T-helper 22 cell (primary cell): Measurements from ENCODE around the gene TENT4B.
"Not testable (repeated sequence)": the region's sequence is repeated elsewhere in the genome, so short reads cannot be mapped to it uniquely, and the experiment has no call there.

ENCODE experiments used
- DNase-seq: peaks from one replicate; pipeline ENCODE4 v3.0.0-alpha.2; 2020; ENCODE audit warnings: low read depth

Gene TENT4B

DNA sequence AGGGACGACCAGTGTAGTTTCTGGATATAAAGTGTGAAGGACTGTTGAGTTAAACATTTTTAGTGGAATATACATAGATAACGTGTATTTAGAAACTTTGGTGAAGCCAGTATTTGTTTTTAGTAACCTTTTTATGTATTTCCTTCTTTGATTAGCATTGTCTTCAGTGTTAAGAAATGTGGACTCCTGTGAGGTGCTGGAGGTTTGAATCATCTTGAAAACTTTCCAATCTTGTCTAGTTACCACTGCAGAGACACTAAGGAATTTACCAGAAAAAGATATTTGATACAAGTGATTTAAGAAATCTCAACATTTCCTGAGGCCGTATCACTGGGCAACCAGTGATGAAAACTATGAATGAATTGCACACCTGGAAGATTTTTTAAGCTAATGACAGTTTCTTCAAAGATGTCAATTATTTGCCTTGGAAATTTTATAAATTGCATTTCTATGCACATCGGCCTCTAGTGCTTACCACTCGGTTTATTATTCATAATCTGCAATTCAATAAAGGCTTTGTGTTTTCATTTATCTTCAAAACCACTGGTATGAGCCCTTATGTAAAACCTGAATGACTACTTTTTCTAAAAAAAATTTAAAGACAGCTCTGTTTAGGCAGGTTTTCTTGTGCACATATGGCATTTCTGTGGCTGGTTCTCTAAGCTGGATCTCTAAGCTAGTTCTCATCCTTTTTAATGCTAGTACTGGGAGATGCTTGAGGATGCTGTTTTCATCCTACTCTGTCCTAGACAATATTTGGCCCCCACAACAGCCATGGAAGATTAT lies 81.9 kb downstream of the TENT4B start:
- no peak for DNase-seq

DNA sequence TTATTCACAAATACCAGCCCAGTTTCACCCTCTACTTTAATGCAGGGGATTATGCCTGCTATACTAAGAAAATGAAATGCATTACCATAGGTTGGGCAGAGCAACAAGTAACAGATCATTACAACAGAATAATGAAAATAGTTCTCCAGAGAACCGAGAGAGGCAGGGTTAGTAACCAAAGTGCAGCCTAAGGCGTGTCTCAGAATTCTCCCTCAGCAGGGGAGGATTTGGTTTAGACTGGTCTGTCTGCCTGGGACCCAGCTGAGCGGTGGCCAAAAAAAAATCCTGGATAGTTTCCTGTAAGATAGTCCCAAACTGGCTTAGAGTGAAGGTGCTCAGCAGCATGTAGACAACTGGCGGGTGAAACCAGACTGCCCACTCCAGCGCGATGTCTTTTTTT lies 82.5 kb downstream of the TENT4B start:
- DNase-seq: no peak

- no peak for DNase-seq
These were observed 85.2 kb downstream of the TENT4B start for GRCh38 chr16:50238314-50238713.

- no peak for DNase-seq
These were observed 85.8 kb downstream of the TENT4B start for GRCh38 chr16:50238868-50239301.

- DNase-seq: not testable (repeated sequence)
These were observed 89.9 kb downstream of the TENT4B start for GRCh38 chr16:50243024-50243423.

GRCh38 chr16:50244140-50244503 lies 91.0 kb downstream of the TENT4B start:
- DNase-seq: no peak

GRCh38 chr16:50244504-50245416 lies 91.7 kb downstream of the TENT4B start:
- DNase-seq: no peak

- DNase-seq: no peak
These were observed 92.6 kb downstream of the TENT4B start for GRCh38 chr16:50245417-50246298.

- no peak for DNase-seq
These were observed 93.4 kb downstream of the TENT4B start for GRCh38 chr16:50246299-50247122.

DNA sequence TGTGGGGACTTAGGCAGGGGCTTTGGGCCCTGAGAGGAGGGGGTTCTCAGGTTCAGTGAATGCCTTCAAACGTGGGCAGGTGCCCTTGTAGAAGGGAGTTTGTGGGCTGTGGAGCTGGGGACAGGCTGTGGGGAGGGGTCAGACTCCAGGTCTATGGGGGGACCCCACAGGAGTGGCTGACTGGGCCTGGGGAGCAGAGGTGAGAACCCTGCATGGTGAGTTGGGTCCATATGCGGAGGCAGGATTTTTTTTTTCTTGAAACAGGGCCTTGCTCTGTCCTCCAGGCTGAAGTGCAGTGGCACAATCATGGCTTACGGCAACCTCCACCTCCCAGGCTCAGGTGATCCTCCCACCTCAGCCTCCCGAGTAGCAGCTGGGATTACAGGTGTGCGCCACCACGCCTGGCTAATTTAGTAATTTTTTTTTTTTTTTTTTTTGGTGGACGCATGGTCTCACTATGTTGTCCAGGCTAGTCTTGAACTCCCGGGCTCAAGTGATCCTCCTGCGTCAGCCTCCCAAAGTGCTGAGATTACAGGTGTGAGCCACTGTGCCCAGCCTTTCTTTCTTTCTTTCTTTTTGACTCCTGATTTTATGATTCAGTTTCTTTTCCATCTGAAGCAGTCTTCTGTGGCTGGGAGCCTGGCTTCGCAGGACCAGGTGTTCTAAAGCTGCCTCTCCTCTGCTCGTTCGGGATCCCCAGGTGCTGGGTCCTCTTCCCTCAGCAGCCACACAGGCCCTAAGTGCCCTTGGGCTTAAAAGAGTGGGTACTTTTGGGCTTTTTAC lies 94.2 kb downstream of the TENT4B start:
- DNase-seq: no peak

- no peak for DNase-seq
These were observed 95.0 kb downstream of the TENT4B start for GRCh38 chr16:50247906-50248608.

DNA sequence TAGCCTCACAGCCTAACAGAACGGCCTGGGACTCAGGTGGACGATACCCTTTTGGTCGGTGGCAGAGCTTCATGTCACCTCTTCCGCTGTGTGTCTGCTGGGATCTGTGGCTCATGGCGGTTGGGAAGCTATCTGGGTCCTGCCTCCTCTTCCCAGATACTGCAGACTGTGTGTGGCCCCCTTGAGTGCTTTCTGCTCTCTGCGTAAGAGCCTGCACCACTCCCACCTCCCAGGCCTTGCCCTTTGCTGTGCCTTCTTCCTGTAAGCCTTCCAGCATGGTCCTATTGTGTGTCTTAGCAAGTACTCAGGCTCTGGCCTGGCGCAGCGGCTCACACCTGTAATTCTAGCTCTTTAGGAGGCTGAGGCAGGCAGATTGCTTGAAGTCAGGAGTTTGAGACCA lies 95.7 kb downstream of the TENT4B start:
- no peak for DNase-seq

- no peak for DNase-seq
These were observed 98.4 kb downstream of the TENT4B start for GRCh38 chr16:50251375-50252081.

GRCh38 chr16:50252082-50252611 lies 99.0 kb downstream of the TENT4B start:
- no peak for DNase-seq

DNA sequence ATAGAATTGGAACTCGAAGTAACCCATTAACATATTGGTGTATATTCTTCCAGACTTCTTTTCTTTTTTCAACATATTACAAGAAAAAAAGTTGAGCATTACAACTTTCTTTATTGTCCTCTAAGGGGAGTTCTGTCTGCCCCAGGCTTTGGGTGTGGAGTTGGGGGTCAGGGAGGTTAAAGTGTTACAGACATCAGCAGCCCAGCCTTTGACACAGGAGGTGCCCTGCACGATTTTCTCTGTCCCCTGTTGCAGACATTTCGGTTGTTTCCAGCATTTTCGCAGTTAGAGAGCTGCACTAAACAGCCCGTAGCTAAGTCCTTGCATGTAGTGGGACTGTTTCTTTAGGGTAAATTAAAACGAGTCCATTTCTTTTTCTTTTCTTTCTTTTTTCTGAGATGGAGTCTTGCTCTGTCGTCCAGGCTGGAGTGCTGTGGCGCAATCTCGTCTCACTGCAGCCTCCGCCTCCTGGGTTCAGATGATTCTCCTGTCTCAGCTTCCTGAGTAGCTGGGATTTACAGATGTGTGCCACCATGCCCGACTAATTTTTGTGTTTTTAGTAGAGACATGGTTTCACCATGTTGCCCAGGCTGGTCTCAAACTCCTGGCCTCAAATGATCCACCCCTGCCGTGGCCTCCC lies 99.9 kb downstream of the TENT4B start:
- no peak for DNase-seq

GRCh38 chr16:50253514-50253910 lies 100.4 kb downstream of the TENT4B start:
- DNase-seq: no peak

DNA sequence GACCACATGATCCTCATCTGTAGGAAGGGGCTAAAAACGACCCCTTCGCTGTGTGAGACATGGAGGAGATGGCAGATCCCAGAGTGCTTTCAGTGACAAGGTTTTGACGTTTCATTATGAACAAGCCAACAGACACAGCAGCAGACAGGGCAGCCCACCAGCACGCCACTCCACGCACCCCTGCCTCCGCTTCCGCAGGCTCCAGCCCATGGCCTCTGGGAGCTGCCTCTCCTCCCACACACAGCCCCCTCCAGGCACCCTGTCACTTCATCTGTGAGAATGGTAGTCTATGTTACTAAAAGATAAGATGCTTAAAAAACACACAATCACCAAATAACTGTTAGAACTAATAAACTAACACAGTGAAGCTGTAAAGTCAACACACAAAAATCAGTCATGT lies 101.0 kb downstream of the TENT4B start:
- no peak for DNase-seq

- DNase-seq: no peak
These were observed 102.4 kb downstream of the TENT4B start for GRCh38 chr16:50255538-50255937.
